Measurements from ENCODE around the gene UPF2. TPM values are rescaled to one million over a fixed set of nuclear protein-coding genes. Genes with fewer than 3 reads are reported as not detected.

Gene UPF2
- polyA plus RNA-seq, 1 donor from 2014 or later: 14.3 TPM

GRCh38 chr10:11946652-11947051, 96.0 kb downstream of the UPF2 start:
- TF ChIP-seq MXI1 (conservative IDR thresholded peaks at IDR 0.05; ENCODE audit: poor library complexity, severe bottlenecking) (no peak), SMC3 (conservative IDR thresholded peaks at IDR 0.05; ENCODE audit: poor library complexity) (no peak)
- no peak overlapping the region for H2AFZ ChIP-seq (ENCODE audit: low read depth, low read length)
- no peaks in the 10 kb centered on the region for H3K36me3 ChIP-seq (ENCODE audit: insufficient read depth, low read length)
- H3K9ac ChIP-seq (ENCODE audit: low read length): no peak overlapping the region
- H3K9me3 ChIP-seq (ENCODE audit: low read length): no peaks in the 10 kb centered on the region
- no peaks in the 10 kb centered on the region for H3K9me2 ChIP-seq (ENCODE audit: insufficient read depth, low read length)
- H3K27ac ChIP-seq (ENCODE audit: low read length): no peak overlapping the region
- H3K79me2 ChIP-seq (replicated peaks; ENCODE audit: insufficient read depth, low read length): no peaks in the 10 kb centered on the region
- no peak overlapping the region for H3K4me3 ChIP-seq (ENCODE audit: low read length)
- no peaks in the 10 kb centered on the region for H4K20me1 ChIP-seq (ENCODE audit: insufficient read depth)
- no peak overlapping the region for H3K4me2 ChIP-seq (ENCODE audit: low read length)
- no peaks in the 10 kb centered on the region for H3K27me3 ChIP-seq (ENCODE audit: insufficient read depth, low read depth, low read length)
- no peaks in the 10 kb centered on the region for H3F3A ChIP-seq (ENCODE audit: insufficient read depth, low read length, poor library complexity, severe bottlenecking)

- Histone ChIP-seq H3K4me3 (ENCODE audit: low read length) (no peak overlapping the region), H3K9me2 (ENCODE audit: insufficient read depth, low read length) (no peaks in the 10 kb centered on the region), H3K27me3 (ENCODE audit: insufficient read depth, low read depth, low read length) (no peaks in the 10 kb centered on the region), H3F3A (ENCODE audit: insufficient read depth, low read length, poor library complexity, severe bottlenecking) (no peaks in the 10 kb centered on the region), H3K27ac (ENCODE audit: low read length) (no peak overlapping the region), H4K20me1 (ENCODE audit: insufficient read depth) (no peaks in the 10 kb centered on the region), H3K36me3 (ENCODE audit: insufficient read depth, low read length) (no peaks in the 10 kb centered on the region), H2AFZ (ENCODE audit: low read depth, low read length) (no peak overlapping the region), H3K4me2 (ENCODE audit: low read length) (no peak overlapping the region), H3K9ac (ENCODE audit: low read length) (no peak overlapping the region), H3K79me2 (replicated peaks; ENCODE audit: insufficient read depth, low read length) (no peaks in the 10 kb centered on the region), H3K9me3 (ENCODE audit: low read length) (no peaks in the 10 kb centered on the region)
- TF ChIP-seq CTCF (IDR thresholded peaks at IDR 0.05; ENCODE audit: poor library complexity, severe bottlenecking): no peak
- TF ChIP-seq EZH2 (IDR thresholded peaks at IDR 0.05; ENCODE audit: borderline replicate concordance, insufficient read depth, low read length, poor library complexity, severe bottlenecking): no peak
- no peak for TF ChIP-seq SMC3 (conservative IDR thresholded peaks at IDR 0.05; ENCODE audit: poor library complexity)
- no peak for TF ChIP-seq REST (IDR thresholded peaks at IDR 0.05; ENCODE audit: borderline replicate concordance)
- no peak for TF ChIP-seq RAD21 (conservative IDR thresholded peaks at IDR 0.05)
- no peak for TF ChIP-seq EP300 (conservative IDR thresholded peaks at IDR 0.05; ENCODE audit: poor library complexity, severe bottlenecking)
- no peak for TF ChIP-seq TAF1 (IDR thresholded peaks at IDR 0.05; ENCODE audit: low read depth)
- TF ChIP-seq MXI1 (conservative IDR thresholded peaks at IDR 0.05; ENCODE audit: poor library complexity, severe bottlenecking): no peak
- no peak for TF ChIP-seq POLR2AphosphoS5 (IDR thresholded peaks at IDR 0.05)
Measured at GRCh38 chr10:11936389-11937152, 106.0 kb downstream of the UPF2 start.
